Tibial nerve (tissue), 3 donors: ENCODE data around the gene KNG1.

Experiments
- POLR2A ChIP-seq, 2 donors: fragments of 450-650 bp; IDR thresholded peaks; one replicate each; pipeline ENCODE4 v1.6.1; 2017; ENCODE audit warnings: antibody characterized with exemption in 2 of 2, mild to moderate bottlenecking in 2 of 2, moderate library complexity in 2 of 2
- TF ChIP-seq, protein P1 (sequence below), 5 experiments: fragments of 200-600 bp in 3 of 5; fragments of 450-650 bp in 2 of 5; sonication (generic) in 3 of 5; IDR thresholded peaks; one replicate each; pipeline ENCODE4 v1.5.1; 2016 to 2019; ENCODE audit warnings: antibody characterized with exemption in 5 of 5, mild to moderate bottlenecking in 3 of 5, moderate library complexity in 2 of 5

DNA sequence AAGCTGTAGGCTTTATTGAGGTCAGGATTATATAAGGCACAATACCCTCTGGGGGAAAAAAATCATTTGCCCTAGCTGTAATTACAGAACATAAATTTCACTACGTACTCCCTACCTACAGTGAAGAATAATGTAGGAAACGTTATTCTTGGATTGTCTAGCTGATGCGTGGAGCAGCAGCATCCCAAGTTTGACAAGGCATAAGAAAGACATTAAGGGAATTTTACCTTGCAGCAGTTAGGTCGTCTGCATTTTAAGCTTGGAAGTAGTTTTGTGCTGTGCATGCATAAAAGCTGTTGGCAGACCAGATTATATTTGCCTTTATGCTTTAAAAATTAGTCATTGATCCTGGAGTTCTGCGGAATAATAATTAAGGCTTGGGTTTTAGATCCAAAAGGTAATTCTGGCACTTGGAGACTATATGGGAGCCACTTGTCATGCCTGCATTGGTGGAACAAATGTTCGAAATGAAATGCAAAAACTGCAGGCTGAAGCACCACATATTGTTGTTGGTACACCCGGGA lies 68.4 kb downstream of the KNG1 start:
- TF ChIP-seq, protein P1, sequence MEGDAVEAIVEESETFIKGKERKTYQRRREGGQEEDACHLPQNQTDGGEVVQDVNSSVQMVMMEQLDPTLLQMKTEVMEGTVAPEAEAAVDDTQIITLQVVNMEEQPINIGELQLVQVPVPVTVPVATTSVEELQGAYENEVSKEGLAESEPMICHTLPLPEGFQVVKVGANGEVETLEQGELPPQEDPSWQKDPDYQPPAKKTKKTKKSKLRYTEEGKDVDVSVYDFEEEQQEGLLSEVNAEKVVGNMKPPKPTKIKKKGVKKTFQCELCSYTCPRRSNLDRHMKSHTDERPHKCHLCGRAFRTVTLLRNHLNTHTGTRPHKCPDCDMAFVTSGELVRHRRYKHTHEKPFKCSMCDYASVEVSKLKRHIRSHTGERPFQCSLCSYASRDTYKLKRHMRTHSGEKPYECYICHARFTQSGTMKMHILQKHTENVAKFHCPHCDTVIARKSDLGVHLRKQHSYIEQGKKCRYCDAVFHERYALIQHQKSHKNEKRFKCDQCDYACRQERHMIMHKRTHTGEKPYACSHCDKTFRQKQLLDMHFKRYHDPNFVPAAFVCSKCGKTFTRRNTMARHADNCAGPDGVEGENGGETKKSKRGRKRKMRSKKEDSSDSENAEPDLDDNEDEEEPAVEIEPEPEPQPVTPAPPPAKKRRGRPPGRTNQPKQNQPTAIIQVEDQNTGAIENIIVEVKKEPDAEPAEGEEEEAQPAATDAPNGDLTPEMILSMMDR (IDR thresholded peaks at IDR 0.05): no peak
- TF ChIP-seq POLR2A (IDR thresholded peaks at IDR 0.05): no peak
